ENCODE results near the gene ZNF831. TPM values are rescaled to one million over a fixed set of nuclear protein-coding genes. Genes with fewer than 3 reads are reported as not detected.

Gene ZNF831
- total RNA-seq, 1 experiment from 2014 or later = 0.04 TPM

GRCh38 chr20:59214073-59214472 lies 50.5 kb downstream of the ZNF831 start:
- ATAC-seq (no peak), DNase-seq (ENCODE audit: low spot score) (no peak)
- ChIA-PET CTCF (interaction anchor here (1.4 to 1.5 kb wide), 2 partner anchors 8 to 190 kb away, joined by 5 read pairs; no protein-coding TSS in a partner anchor), POLR2A (no interaction called here)
- H3K4me3 Mint-ChIP-seq = no peak overlapping the region
- peaks cover 4% of the 10 kb centered on the region for H3K27me3 Mint-ChIP-seq (ENCODE audit: low read depth)
- H3K27ac Mint-ChIP-seq = no peak overlapping the region
- H3K36me3 Mint-ChIP-seq = no peaks in the 10 kb centered on the region
- H3K9me3 Mint-ChIP-seq = no peaks in the 10 kb centered on the region
- peaks cover 4% of the 10 kb centered on the region for H3K4me1 Mint-ChIP-seq
- TF ChIP-seq ERG (CRISPR knock-in tag; IDR thresholded peaks at IDR 0.05) (no peak), JAZF1 (CRISPR knock-in tag; IDR thresholded peaks at IDR 0.05) (no peak), SOX15 (CRISPR knock-in tag; IDR thresholded peaks at IDR 0.05) (no peak), ATF2 (CRISPR knock-in tag; IDR thresholded peaks at IDR 0.05; ENCODE audit: borderline replicate concordance, low read depth) (no peak), ESRRA (CRISPR knock-in tag; IDR thresholded peaks at IDR 0.05; ENCODE audit: borderline replicate concordance) (no peak), ZMAT4 (CRISPR knock-in tag; IDR thresholded peaks at IDR 0.05) (no peak), RORB (CRISPR knock-in tag; IDR thresholded peaks at IDR 0.05) (no peak), ZNF263 (CRISPR knock-in tag; IDR thresholded peaks at IDR 0.05; ENCODE audit: low read depth) (no peak), TP53 (CRISPR knock-in tag; IDR thresholded peaks at IDR 0.05) (no peak), ZNF423 (CRISPR knock-in tag; IDR thresholded peaks at IDR 0.05) (no peak), NR3C1 (CRISPR knock-in tag; conservative IDR thresholded peaks at IDR 0.05; ENCODE audit: low read depth) (no peak), TCF7 (CRISPR knock-in tag; IDR thresholded peaks at IDR 0.05; ENCODE audit: low read depth) (no peak)

- H3K27ac Mint-ChIP-seq = no peak overlapping the region
- H3K4me3 Mint-ChIP-seq = no peak overlapping the region
- ATAC-seq (no peak), DNase-seq (ENCODE audit: low spot score) (no peak)
- CTCF ChIA-PET = interaction anchor here (1.4 kb wide), 1 partner anchor 7 kb away, joined by 5 read pairs; no protein-coding TSS in a partner anchor
- TF ChIP-seq GABPB1 (CRISPR knock-in tag; IDR thresholded peaks at IDR 0.05) = no peak
- TF ChIP-seq MXD4 (CRISPR knock-in tag; IDR thresholded peaks at IDR 0.05; ENCODE audit: borderline replicate concordance) = no peak
- no peak for TF ChIP-seq NR3C1 (CRISPR knock-in tag; conservative IDR thresholded peaks at IDR 0.05; ENCODE audit: low read depth)
- no peak for TF ChIP-seq MAX (CRISPR knock-in tag; IDR thresholded peaks at IDR 0.05)
- TF ChIP-seq KAT7 (CRISPR knock-in tag; IDR thresholded peaks at IDR 0.05; ENCODE audit: borderline replicate concordance) = no peak
- TF ChIP-seq HMGXB4 (CRISPR knock-in tag; IDR thresholded peaks at IDR 0.05) = no peak
- TF ChIP-seq ZNF671 (CRISPR knock-in tag; IDR thresholded peaks at IDR 0.05) = no peak
- no peak for TF ChIP-seq SMAD3 (CRISPR knock-in tag; IDR thresholded peaks at IDR 0.05; ENCODE audit: borderline replicate concordance)
- no peak for TF ChIP-seq FOXJ3 (CRISPR knock-in tag; IDR thresholded peaks at IDR 0.05; ENCODE audit: borderline replicate concordance)
- no peak for TF ChIP-seq CREM (CRISPR knock-in tag; IDR thresholded peaks at IDR 0.05)
- TF ChIP-seq HMGA2 (CRISPR knock-in tag; IDR thresholded peaks at IDR 0.05) = no peak
- POLR2A ChIA-PET = no interaction called here
- H3K9me3 Mint-ChIP-seq = no peaks in the 10 kb centered on the region
- peaks cover 7% of the 10 kb centered on the region for H3K27me3 Mint-ChIP-seq (ENCODE audit: low read depth)
- H3K36me3 Mint-ChIP-seq = no peaks in the 10 kb centered on the region
- peaks cover 13% of the 10 kb centered on the region for H3K4me1 Mint-ChIP-seq
Observed at GRCh38 chr20:59214606-59215547, 51.3 kb downstream of the ZNF831 start.

Measured in WTC11 (cell line).